ENCODE measurements around the gene ANP32E. TPM values are rescaled to one million over a fixed set of nuclear protein-coding genes. Genes with fewer than 3 reads are reported as not detected.
A peak's percentile ranks its signal among the peaks of the same experiment; 100 is the strongest.
"Not testable (repeated sequence)": the region's sequence is repeated elsewhere in the genome, so short reads cannot be mapped to it uniquely, and the experiment has no call there.

Gene ANP32E
- total and polyA plus RNA-seq, 9 donors = 15.9 to 57.5 (median 47.5) TPM

GRCh38 chr1:150235294-150235851, 539 bp downstream of the ANP32E start:
- peak overlapping the region; percentile 72 for H3K4me3 ChIP-seq (ENCODE audit: low read length)
- DNase-seq = peak; percentile 61
- H3K27ac ChIP-seq (ENCODE audit: low read length) = peak overlapping the region; percentile 98
- no peaks in the 10 kb centered on the region for H3K36me3 ChIP-seq (ENCODE audit: control insufficient read depth, insufficient read depth, low read length)
- H3K4me1 ChIP-seq (ENCODE audit: control insufficient read depth, insufficient read depth, low read length) = peaks cover 2% of the 10 kb centered on the region
- no peaks in the 10 kb centered on the region for H3K27me3 ChIP-seq (ENCODE audit: control insufficient read depth, insufficient read depth, low read length)
- WGBS (ENCODE audit: insufficient coverage) = 0% methylated on average over 10 of the region's 27 CpGs
- no peaks in the 10 kb centered on the region for H3K9me3 ChIP-seq (replicated peaks; ENCODE audit: control insufficient read depth, low read depth, low read length)

- DNase-seq = peak; percentile 92
Measured at GRCh38 chr1:150234566-150235293, 1.2 kb downstream of the ANP32E start.

DNA sequence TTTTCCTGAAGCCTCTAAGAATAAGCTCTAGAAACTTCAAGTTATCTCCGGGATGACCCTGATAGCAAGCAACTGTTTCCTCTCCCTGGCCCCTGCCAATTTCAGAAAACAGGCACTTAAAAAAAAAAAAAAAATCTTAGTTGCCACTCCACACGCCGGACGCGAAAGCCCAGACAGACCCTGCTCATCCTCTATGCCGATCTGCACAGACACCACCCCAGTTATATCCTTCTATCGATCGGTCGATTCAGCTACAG, 1.7 kb downstream of the ANP32E start:
- Histone ChIP-seq H3K27me3 (ENCODE audit: control insufficient read depth, insufficient read depth, low read length) (no peaks in the 10 kb centered on the region), H3K27ac (ENCODE audit: low read length) (peak overlapping the region; percentile 98), H3K36me3 (ENCODE audit: control insufficient read depth, insufficient read depth, low read length) (peaks cover 2% of the 10 kb centered on the region), H3K4me1 (ENCODE audit: control insufficient read depth, insufficient read depth, low read length) (peaks cover 2% of the 10 kb centered on the region), H3K4me3 (ENCODE audit: low read length) (peak overlapping the region; percentile 72), H3K9me3 (replicated peaks; ENCODE audit: control insufficient read depth, low read depth, low read length) (no peaks in the 10 kb centered on the region)
- 0% methylated on average over 9 of the region's 9 CpGs for WGBS (ENCODE audit: insufficient coverage)
- no peak for DNase-seq

More at GRCh38 chr1:150234566-150235293, 1.2 kb downstream of the ANP32E start:
- peaks cover 2% of the 10 kb centered on the region for H3K4me1 ChIP-seq (ENCODE audit: control insufficient read depth, insufficient read depth, low read length)
- H3K27ac ChIP-seq (ENCODE audit: low read length) = peak overlapping the region; percentile 98
- H3K9me3 ChIP-seq (replicated peaks; ENCODE audit: control insufficient read depth, low read depth, low read length) = no peaks in the 10 kb centered on the region
- peak overlapping the region; percentile 72 for H3K4me3 ChIP-seq (ENCODE audit: low read length)
- no peaks in the 10 kb centered on the region for H3K27me3 ChIP-seq (ENCODE audit: control insufficient read depth, insufficient read depth, low read length)
- no peaks in the 10 kb centered on the region for H3K36me3 ChIP-seq (ENCODE audit: control insufficient read depth, insufficient read depth, low read length)
- 0% methylated on average over 78 of the region's 78 CpGs for WGBS (ENCODE audit: insufficient coverage)

- Histone ChIP-seq H3K27ac (ENCODE audit: low read length) (peak overlapping the region; percentile 98), H3K36me3 (ENCODE audit: control insufficient read depth, insufficient read depth, low read length) (peaks cover 6% of the 10 kb centered on the region), H3K4me3 (ENCODE audit: low read length) (peak overlapping the region; percentile 72), H3K4me1 (ENCODE audit: control insufficient read depth, insufficient read depth, low read length) (peaks cover 2% of the 10 kb centered on the region), H3K9me3 (replicated peaks; ENCODE audit: control insufficient read depth, low read depth, low read length) (no peaks in the 10 kb centered on the region), H3K27me3 (ENCODE audit: control insufficient read depth, insufficient read depth, low read length) (no peaks in the 10 kb centered on the region)
- DNase-seq = no peak
- 36% methylated on average over 3 of the region's 15 CpGs for WGBS (ENCODE audit: insufficient coverage)
Measured at GRCh38 chr1:150233359-150234308, 2.3 kb downstream of the ANP32E start.

DNA sequence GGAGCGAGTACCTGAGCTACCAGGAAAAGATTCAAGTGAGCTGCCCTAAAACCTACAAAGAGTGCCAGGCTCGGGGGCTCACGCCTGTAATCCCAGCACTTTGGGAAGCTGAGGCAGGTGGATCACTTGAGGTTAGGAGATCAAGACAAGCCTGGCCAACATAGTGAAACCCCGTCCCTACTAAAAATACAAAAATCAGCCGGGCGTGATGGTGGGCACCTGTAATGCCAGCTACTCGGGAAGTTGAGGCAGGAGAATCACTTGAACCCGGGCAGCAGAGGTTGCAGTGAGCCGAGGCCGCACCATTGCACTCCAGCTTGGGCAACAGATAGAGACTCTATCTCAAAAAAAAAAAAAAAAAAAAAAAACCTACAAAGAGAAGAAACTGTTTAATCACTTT, 3.0 kb downstream of the ANP32E start:
- H3K9me3 ChIP-seq (replicated peaks; ENCODE audit: control insufficient read depth, low read depth, low read length); H3K4me1 ChIP-seq (ENCODE audit: control insufficient read depth, insufficient read depth, low read length); H3K4me3 ChIP-seq (ENCODE audit: low read length); DNase-seq; H3K36me3 ChIP-seq (ENCODE audit: control insufficient read depth, insufficient read depth, low read length); H3K27me3 ChIP-seq (ENCODE audit: control insufficient read depth, insufficient read depth, low read length); H3K27ac ChIP-seq (ENCODE audit: low read length): not testable (repeated sequence)
- WGBS (ENCODE audit: insufficient coverage) = 100% methylated on average over 4 of the region's 10 CpGs

DNA sequence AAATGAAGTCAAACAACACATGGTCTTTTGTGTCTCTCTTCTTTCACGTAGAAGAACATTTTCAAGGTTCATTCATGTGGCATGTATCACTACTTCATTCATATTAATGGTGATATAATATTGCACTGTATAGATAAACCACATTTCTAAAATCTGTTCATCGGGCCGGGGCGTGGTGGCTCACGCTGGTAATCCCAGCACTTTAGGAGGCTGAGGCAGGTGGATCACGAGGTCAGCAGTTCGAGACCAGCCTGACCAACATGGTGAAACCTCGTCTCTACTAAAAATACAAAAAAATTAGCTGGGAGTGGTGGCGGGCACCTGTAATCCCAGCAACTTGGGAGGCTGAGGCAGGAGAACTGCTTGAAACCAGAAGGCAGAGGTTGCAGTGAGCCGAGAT, 7.7 kb downstream of the ANP32E start:
- not testable (repeated sequence) for H3K4me3 ChIP-seq (ENCODE audit: low read length); H3K27ac ChIP-seq (ENCODE audit: low read length); H3K9me3 ChIP-seq (replicated peaks; ENCODE audit: control insufficient read depth, low read depth, low read length); DNase-seq; H3K27me3 ChIP-seq (ENCODE audit: control insufficient read depth, insufficient read depth, low read length); H3K4me1 ChIP-seq (ENCODE audit: control insufficient read depth, insufficient read depth, low read length)
- WGBS (ENCODE audit: insufficient coverage) = 97% methylated on average over 7 of the region's 10 CpGs
- H3K36me3 ChIP-seq (ENCODE audit: control insufficient read depth, insufficient read depth, low read length) = peaks cover 19% of the 10 kb centered on the region

DNA sequence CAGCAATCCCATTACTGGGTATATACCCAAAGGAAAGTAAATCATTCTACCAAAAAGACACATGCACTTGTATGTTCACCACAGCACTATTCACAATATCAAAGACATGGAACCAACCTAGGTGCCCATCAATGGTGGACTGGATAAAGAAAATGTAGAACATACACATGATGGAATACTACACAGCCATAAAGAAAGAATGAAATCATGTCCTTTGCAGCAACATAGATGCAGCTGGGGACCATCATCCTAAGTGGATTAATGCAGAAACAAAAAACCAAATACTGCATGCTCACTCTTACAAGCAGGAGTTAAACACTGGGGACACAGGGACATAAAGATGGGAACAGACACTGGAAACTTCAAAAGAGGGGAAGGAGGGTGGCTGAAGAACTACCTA, 8.7 kb downstream of the ANP32E start:
- DNase-seq = no peak
- Histone ChIP-seq H3K27me3 (ENCODE audit: control insufficient read depth, insufficient read depth, low read length) (no peaks in the 10 kb centered on the region), H3K36me3 (ENCODE audit: control insufficient read depth, insufficient read depth, low read length) (peaks cover 20% of the 10 kb centered on the region), H3K4me3 (ENCODE audit: low read length) (no peak overlapping the region), H3K27ac (ENCODE audit: low read length) (no peak overlapping the region), H3K9me3 (replicated peaks; ENCODE audit: control insufficient read depth, low read depth, low read length) (no peaks in the 10 kb centered on the region), H3K4me1 (ENCODE audit: control insufficient read depth, insufficient read depth, low read length) (no peaks in the 10 kb centered on the region)

GRCh38 chr1:150226486-150226885, 9.4 kb downstream of the ANP32E start:
- H3K4me1 ChIP-seq (ENCODE audit: control insufficient read depth, insufficient read depth, low read length) = no peaks in the 10 kb centered on the region
- no peaks in the 10 kb centered on the region for H3K27me3 ChIP-seq (ENCODE audit: control insufficient read depth, insufficient read depth, low read length)
- H3K27ac ChIP-seq (ENCODE audit: low read length) = no peak overlapping the region
- no peak overlapping the region for H3K4me3 ChIP-seq (ENCODE audit: low read length)
- WGBS (ENCODE audit: insufficient coverage) = no CpG with 5 or more reads among the region's 2 CpGs
- H3K36me3 ChIP-seq (ENCODE audit: control insufficient read depth, insufficient read depth, low read length) = peaks cover 23% of the 10 kb centered on the region
- no peak for DNase-seq
- H3K9me3 ChIP-seq (replicated peaks; ENCODE audit: control insufficient read depth, low read depth, low read length) = no peaks in the 10 kb centered on the region

GRCh38 chr1:150225546-150225945, 10.4 kb downstream of the ANP32E start:
- no peaks in the 10 kb centered on the region for H3K27me3 ChIP-seq (ENCODE audit: control insufficient read depth, insufficient read depth, low read length)
- no peak for DNase-seq
- no peak overlapping the region for H3K27ac ChIP-seq (ENCODE audit: low read length)
- no peaks in the 10 kb centered on the region for H3K4me1 ChIP-seq (ENCODE audit: control insufficient read depth, insufficient read depth, low read length)
- H3K36me3 ChIP-seq (ENCODE audit: control insufficient read depth, insufficient read depth, low read length) = peaks cover 23% of the 10 kb centered on the region
- H3K4me3 ChIP-seq (ENCODE audit: low read length) = no peak overlapping the region
- no peaks in the 10 kb centered on the region for H3K9me3 ChIP-seq (replicated peaks; ENCODE audit: control insufficient read depth, low read depth, low read length)
- WGBS (ENCODE audit: insufficient coverage) = no CpG with 5 or more reads among the region's 1 CpG

DNA sequence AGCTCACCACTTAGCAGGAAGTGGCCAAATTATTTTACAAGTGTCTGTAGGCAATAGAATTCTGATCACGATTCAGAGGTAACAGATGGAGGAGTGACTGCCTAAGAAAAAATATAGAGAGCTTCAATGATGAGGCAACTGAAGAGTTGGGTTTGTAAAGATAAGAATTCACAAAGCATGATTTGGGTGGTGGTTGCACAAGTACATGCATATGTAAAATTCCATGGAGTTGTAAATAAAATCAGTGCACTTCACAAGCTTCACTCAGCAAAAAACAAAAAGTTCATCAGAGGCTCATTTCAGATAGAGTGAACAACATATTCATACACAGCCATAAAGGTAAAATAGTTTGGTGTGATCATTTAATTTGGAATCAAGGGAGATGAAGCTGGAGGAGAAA, 10.9 kb downstream of the ANP32E start:
- Histone ChIP-seq H3K4me3 (ENCODE audit: low read length) (no peak overlapping the region), H3K36me3 (ENCODE audit: control insufficient read depth, insufficient read depth, low read length) (peaks cover 23% of the 10 kb centered on the region), H3K27ac (ENCODE audit: low read length) (no peak overlapping the region), H3K4me1 (ENCODE audit: control insufficient read depth, insufficient read depth, low read length) (no peaks in the 10 kb centered on the region), H3K27me3 (ENCODE audit: control insufficient read depth, insufficient read depth, low read length) (no peaks in the 10 kb centered on the region), H3K9me3 (replicated peaks; ENCODE audit: control insufficient read depth, low read depth, low read length) (no peaks in the 10 kb centered on the region)
- DNase-seq = no peak
- 100% methylated on average over 1 of the region's 1 CpG for WGBS (ENCODE audit: insufficient coverage)

Measured in muscle of leg (tissue), 11 donors.